K562 (cell line): ENCODE data around the gene KRIT1. TPM values are rescaled to one million over a fixed set of nuclear protein-coding genes. Genes with fewer than 3 reads are reported as not detected.
A peak's percentile ranks its signal among the peaks of the same experiment; 100 is the strongest.

ENCODE experiments used
- ARID2 ChIP-seq: fragments of 450-650 bp; IDR thresholded peaks from 2 replicates; pipeline ENCODE4 v1.6.1; 2017; ENCODE audit warnings: antibody characterized with exemption, mild to moderate bottlenecking
- BRF1 ChIP-seq: IDR thresholded peaks from 3 replicates; pipeline ENCODE4 v1.6.1; 2011; ENCODE audit warnings: borderline replicate concordance, mild to moderate bottlenecking; ENCODE audit not compliant: insufficient read length; ENCODE audit errors: extremely low read depth
- COPS2 ChIP-seq: fragments of 450-650 bp; conservative IDR thresholded peaks from 2 replicates; pipeline ENCODE4 v1.6.1; 2016; ENCODE audit warnings: mild to moderate bottlenecking, moderate library complexity
- ETS2 ChIP-seq: IDR thresholded peaks from 2 replicates; pipeline ENCODE4 v1.6.1; 2016; ENCODE audit warnings: borderline replicate concordance, missing genetic modification characterization, mild to moderate bottlenecking, moderate library complexity, missing compliant biosample characterization; ENCODE audit not compliant: poor library complexity, severe bottlenecking
- MCM5 ChIP-seq: fragments of 450-650 bp; IDR thresholded peaks from 2 replicates; pipeline ENCODE4 v1.6.1; 2016; ENCODE audit warnings: low read depth
- NCOR1 ChIP-seq: fragments of 450-650 bp; IDR thresholded peaks from 2 replicates; pipeline ENCODE4 v1.6.1; 2016; ENCODE audit warnings: mild to moderate bottlenecking, moderate library complexity
- SRSF1 ChIP-seq: fragments of 200-400 bp; formaldehyde crosslinking; IDR thresholded peaks from 2 replicates; pipeline ENCODE4 v1.6.1; 2017; ENCODE audit warnings: mild to moderate bottlenecking, low read depth, low read length, moderate library complexity
- TCFL5 ChIP-seq: fragments of 250-450 bp; sonication (Bioruptor Pico); conservative IDR thresholded peaks from 2 replicates; pipeline ENCODE4 v1.6.1; 2021; ENCODE audit warnings: mild to moderate bottlenecking, moderate library complexity, matching md5 sums
- U2AF2 ChIP-seq: fragments of 200-400 bp; formaldehyde crosslinking; optimal IDR thresholded peaks from 2 replicates; pipeline ENCODE3; 2017; ENCODE audit warnings: low read depth, mild to moderate bottlenecking, low read length
- ZKSCAN3 ChIP-seq: fragments of 250-450 bp; sonication (Bioruptor Pico); IDR thresholded peaks from 2 replicates; pipeline ENCODE4 v1.4.0; 2020
- ZNF274 ChIP-seq: IDR thresholded peaks from 2 replicates; pipeline ENCODE4 v1.6.1; 2011; ENCODE audit warnings: low read depth, mild to moderate bottlenecking, low read length, moderate library complexity, borderline replicate concordance
- ZNF316 ChIP-seq: fragments of 450-650 bp; IDR thresholded peaks from 2 replicates; pipeline ENCODE4 v1.6.1; 2016
- ZNF696 ChIP-seq: fragments of 250-450 bp; sonication (Bioruptor Pico); conservative IDR thresholded peaks from 2 replicates; pipeline ENCODE4 v1.4.0; 2020; ENCODE audit warnings: mild to moderate bottlenecking, moderate library complexity
- ZNF764 ChIP-seq: fragments of 250-450 bp; sonication (Bioruptor Pico); IDR thresholded peaks from 2 replicates; pipeline ENCODE4 v1.4.0; 2020; ENCODE audit warnings: low read depth, mild to moderate bottlenecking, moderate library complexity
- polyA plus RNA-seq, 8 experiments: library from polyadenylated mRNA; depleted of rRNA in 4 of 8; stranded (reverse) in 5 of 8; unstranded in 3 of 8; fragments of >200 nt; fragmentation: Nextera tagmentation in 2 of 8; fragmentation: Illumina TruSeq in 1 of 8; extraction: Ambion mirVana in 2 of 8; extraction: Trizol in 1 of 8; gene quantifications; 2 replicates each; pipeline versions ENCODE4 v1.2.1 to v1.2.3, GENCODE V29; 2011 to 2014; ENCODE audit warnings: inconsistent platforms in 1 of 8, missing spikeins in 1 of 8
- total RNA-seq, 7 experiments: library from RNA; depleted of rRNA in 6 of 7; stranded (reverse); fragments of >200 nt in 6 of 7; fragmentation: Illumina TruSeq in 2 of 7; extraction: Trizol in 2 of 7; gene quantifications; 2 replicates each; pipeline versions ENCODE4 v1.2.1 to v1.2.3, GENCODE V29; 2011 to 2021; ENCODE audit warnings: low replicate concordance in 1 of 7
- TF ChIP-seq, protein P1 (sequence below): fragments of 250-450 bp; sonication (Bioruptor Pico); IDR thresholded peaks from 2 replicates; pipeline ENCODE4 v1.9.0; 2021; ENCODE audit warnings: mild to moderate bottlenecking
- TF ChIP-seq, protein P2 (sequence below): sonication (generic); formaldehyde crosslinking; IDR thresholded peaks from 2 replicates; pipeline ENCODE4 v1.8.0; 2022; ENCODE audit warnings: mild to moderate bottlenecking, missing genetic modification reagents, borderline replicate concordance
- TF ChIP-seq, protein P3 (sequence below): IDR thresholded peaks from 2 replicates; pipeline ENCODE4 v1.6.1; 2012; ENCODE audit warnings: low read depth, low read length, improper control_type of control experiment, borderline replicate concordance
- TF ChIP-seq, protein P4 (sequence below): IDR thresholded peaks from 2 replicates; pipeline ENCODE4 v1.6.1; 2011; ENCODE audit not compliant: insufficient read length; ENCODE audit errors: extremely low read depth
- TF ChIP-seq, protein P5 (sequence below), 2 experiments: fragments of 200-800 bp in 1 of 2; sonication (Bioruptor generic) in 1 of 2; sonication (generic) in 1 of 2; formaldehyde crosslinking in 1 of 2; IDR thresholded peaks in 1 of 2; conservative IDR thresholded peaks in 1 of 2; 2 replicates each; pipeline versions ENCODE4 v1.5.0 to v1.6.1; 2016 to 2020; ENCODE audit warnings: missing compliant biosample characterization in 1 of 2, missing genetic modification characterization in 1 of 2, missing genetic modification reagents in 1 of 2

Gene KRIT1
- total and polyA plus RNA-seq, 9 of the 15 experiments (the other 6 are each of a cell fraction or from before 2014, with no cell fraction given), result 21.5 to 81.4 (median 55.9) TPM

DNA sequence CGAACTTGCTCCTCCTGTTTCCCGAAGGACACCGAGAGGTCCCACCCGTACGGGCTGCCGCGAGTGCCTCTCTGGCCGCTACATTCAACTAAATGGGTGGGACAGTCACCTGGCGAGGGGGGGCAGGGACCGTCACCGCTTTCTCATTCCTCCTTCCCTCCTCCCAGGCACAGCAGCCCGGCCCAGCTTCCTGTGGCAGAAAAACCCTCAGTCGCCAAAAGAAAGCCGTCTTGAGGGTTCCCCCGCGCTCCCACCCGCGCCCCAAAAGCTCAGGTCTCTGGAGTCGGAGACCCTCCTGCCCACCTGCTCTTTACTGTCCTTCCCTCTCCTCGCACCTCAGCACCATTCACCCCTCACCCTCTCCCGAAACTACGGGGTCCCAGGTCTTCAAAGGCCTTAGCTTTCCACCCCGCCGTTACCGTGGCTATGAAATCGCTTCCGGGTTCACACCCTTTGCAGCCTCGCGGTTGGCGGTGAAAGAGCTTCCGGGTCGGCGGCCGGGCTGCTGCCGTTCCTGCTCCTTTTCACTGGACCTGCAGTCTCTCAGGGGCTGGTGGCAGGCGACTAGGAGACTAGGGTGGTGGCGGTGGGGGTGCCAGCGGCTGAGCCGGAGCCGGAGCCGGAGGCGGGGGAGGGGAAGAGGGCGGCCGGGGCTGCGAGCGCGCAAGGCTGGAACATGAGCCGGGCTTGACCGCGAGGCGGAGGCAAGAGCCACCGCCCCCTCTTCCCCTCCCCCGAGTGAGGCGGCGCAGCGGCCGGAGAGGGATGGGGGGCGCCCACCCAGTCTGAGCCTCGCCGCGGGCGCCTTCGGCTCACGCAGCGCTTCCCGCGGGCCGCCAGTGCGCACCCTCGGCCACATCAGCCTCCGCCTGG lies at the start of gene KRIT1, which contains the start of gene ANKIB1 (continued):
- TF ChIP-seq ZKSCAN3, result no peak
- no peak for TF ChIP-seq MCM5
- TF ChIP-seq NCOR1, result 0 out of 2 replicates have a peak, but pooled peaks have one; percentile 28
- TF ChIP-seq ARID2, result no peak
- TF ChIP-seq, protein P1, sequence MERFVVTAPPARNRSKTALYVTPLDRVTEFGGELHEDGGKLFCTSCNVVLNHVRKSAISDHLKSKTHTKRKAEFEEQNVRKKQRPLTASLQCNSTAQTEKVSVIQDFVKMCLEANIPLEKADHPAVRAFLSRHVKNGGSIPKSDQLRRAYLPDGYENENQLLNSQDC (CRISPR knock-in tag), result no peak
- TF ChIP-seq, protein P2, sequence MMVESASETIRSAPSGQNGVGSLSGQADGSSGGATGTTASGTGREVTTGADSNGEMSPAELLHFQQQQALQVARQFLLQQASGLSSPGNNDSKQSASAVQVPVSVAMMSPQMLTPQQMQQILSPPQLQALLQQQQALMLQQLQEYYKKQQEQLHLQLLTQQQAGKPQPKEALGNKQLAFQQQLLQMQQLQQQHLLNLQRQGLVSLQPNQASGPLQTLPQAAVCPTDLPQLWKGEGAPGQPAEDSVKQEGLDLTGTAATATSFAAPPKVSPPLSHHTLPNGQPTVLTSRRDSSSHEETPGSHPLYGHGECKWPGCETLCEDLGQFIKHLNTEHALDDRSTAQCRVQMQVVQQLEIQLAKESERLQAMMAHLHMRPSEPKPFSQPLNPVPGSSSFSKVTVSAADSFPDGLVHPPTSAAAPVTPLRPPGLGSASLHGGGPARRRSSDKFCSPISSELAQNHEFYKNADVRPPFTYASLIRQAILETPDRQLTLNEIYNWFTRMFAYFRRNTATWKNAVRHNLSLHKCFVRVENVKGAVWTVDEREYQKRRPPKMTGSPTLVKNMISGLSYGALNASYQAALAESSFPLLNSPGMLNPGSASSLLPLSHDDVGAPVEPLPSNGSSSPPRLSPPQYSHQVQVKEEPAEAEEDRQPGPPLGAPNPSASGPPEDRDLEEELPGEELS (CRISPR knock-in tag), result peak; percentile 20; the same call in 1 of the 2 replicates
- TF ChIP-seq SRSF1, result no peak
- TF ChIP-seq ETS2 (tag), result no peak
- peak; percentile 54 for TF ChIP-seq ZNF316
- TF ChIP-seq U2AF2, result no peak
- no peak for TF ChIP-seq TCFL5 (CRISPR knock-in tag)
- TF ChIP-seq ZNF696 (CRISPR knock-in tag), result no peak
- TF ChIP-seq BRF1, result no peak
- TF ChIP-seq, protein P3, sequence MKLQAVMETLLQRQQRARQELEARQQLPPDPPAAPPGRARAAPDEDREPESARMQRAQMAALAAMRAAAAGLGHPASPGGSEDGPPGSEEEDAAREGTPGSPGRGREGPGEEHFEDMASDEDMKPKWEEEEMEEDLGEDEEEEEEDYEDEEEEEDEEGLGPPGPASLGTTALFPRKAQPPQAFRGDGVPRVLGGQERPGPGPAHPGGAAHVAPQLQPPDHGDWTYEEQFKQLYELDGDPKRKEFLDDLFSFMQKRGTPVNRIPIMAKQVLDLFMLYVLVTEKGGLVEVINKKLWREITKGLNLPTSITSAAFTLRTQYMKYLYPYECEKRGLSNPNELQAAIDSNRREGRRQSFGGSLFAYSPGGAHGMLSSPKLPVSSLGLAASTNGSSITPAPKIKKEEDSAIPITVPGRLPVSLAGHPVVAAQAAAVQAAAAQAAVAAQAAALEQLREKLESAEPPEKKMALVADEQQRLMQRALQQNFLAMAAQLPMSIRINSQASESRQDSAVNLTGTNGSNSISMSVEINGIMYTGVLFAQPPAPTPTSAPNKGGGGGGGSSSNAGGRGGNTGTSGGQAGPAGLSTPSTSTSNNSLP, result no peak
- no peak for TF ChIP-seq ZNF764 (CRISPR knock-in tag)
- TF ChIP-seq, protein P4, sequence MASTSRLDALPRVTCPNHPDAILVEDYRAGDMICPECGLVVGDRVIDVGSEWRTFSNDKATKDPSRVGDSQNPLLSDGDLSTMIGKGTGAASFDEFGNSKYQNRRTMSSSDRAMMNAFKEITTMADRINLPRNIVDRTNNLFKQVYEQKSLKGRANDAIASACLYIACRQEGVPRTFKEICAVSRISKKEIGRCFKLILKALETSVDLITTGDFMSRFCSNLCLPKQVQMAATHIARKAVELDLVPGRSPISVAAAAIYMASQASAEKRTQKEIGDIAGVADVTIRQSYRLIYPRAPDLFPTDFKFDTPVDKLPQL, result no peak
- no peak for TF ChIP-seq COPS2
- TF ChIP-seq ZNF274, result no peak
- TF ChIP-seq, protein P5, sequence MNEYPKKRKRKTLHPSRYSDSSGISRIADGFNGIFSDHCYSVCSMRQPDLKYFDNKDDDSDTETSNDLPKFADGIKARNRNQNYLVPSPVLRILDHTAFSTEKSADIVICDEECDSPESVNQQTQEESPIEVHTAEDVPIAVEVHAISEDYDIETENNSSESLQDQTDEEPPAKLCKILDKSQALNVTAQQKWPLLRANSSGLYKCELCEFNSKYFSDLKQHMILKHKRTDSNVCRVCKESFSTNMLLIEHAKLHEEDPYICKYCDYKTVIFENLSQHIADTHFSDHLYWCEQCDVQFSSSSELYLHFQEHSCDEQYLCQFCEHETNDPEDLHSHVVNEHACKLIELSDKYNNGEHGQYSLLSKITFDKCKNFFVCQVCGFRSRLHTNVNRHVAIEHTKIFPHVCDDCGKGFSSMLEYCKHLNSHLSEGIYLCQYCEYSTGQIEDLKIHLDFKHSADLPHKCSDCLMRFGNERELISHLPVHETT (CRISPR knock-in tag; conservative IDR thresholded peaks at IDR 0.05 in 1 of 2, IDR thresholded peaks at IDR 0.05 in 1 of 2), result peak in 1 of 2 experiments; percentile 85; a peak in 1 of 4 replicates
